ENCODE measurements around the gene OSTF1.

The OSTF1 gene

GRCh38 chr9:75128535-75128934 lies 40.2 kb downstream of the OSTF1 start:
- DNase-seq: no peak

GRCh38 chr9:75130172-75130571 lies 41.9 kb downstream of the OSTF1 start:
- DNase-seq: no peak

DNA sequence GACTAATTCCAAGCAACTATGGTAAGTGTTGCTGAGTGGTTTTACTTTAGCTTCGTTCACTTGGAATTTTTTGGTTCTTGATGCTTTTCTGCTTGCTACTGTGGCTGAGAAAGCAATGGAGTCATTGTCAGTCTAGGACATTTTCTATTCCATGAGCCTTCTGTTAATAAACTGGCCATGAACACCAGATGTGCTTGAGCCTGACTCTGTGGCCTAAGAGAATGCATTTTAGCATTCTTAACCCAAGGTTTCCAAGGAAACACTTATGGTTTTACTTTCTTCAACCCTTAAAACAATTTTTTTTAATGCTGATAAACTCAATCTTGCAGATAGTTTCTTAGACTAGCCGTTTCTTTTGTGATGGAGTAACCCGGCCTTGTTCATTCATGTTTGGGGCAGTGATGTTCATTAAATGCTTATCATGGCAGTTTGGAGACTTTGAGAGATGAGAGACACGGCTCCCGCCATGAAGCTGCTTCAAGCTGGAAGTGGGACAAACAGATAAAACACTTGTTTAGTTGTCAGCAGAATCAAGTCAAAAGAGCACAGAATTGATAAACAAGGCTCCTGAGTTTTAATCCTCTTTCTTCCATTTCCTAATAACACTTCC lies 42.4 kb downstream of the OSTF1 start:
- DNase-seq: no peak

DNA sequence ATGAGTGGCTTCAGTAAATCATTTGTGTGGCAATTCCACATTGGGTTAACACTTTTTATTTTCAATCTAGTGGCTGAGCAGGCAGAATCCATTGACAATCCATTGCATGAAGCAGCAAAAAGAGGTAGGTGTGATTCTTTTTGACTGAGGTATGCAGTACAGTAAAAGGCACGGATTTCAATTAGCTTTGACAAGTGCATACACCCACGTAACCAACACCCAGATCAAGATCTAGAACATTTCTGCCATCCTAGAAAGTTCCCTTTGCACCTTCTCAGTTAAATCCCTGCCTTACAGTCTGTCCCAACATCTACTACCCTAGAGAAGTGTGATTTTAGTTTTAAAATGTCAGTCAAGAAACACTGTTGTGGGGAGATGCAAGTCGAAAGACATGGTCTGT lies 43.4 kb downstream of the OSTF1 start:
- DNase-seq: no peak

DNA sequence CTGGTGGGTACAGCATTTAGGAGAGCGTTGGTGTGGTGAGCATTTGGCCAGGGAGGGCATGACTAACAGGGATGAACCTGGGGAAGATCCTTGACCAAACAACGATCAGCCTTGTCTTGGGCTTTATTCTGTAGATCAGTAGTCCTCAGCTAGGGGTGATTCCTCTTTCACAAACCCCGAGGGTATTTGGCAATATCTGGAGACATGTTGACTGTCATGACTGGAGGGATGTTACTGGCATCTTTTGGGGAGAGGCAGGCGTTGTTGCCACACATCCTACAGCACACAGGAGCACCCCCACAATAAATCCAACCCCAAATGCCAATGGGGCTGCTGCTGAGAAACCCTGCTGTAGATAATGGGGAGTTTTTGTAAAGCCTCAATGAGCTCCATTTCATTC lies 43.9 kb downstream of the OSTF1 start:
- no peak for DNase-seq

DNA sequence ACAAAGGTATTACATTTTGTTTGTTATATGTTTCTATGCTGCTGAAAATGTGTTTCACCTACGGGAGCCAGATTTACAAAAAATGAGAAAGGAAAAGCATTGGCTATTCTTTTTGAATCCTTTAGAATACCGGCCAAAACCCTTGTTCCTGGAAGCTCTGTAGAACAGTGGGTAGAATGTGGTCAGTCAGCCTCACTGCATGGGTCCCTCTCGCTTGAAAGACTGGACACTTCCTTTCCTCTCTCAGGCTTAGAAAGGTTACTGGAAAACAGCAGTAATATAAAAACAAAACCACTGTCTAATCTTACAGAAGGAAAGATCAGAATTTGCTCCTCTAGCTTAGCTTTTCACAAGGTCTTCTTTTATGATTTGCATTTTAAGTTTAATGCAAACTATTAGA lies 45.1 kb downstream of the OSTF1 start:
- DNase-seq: no peak

- DNase-seq: no peak
Measured at GRCh38 chr9:75134495-75134894, 46.2 kb downstream of the OSTF1 start.

DNA sequence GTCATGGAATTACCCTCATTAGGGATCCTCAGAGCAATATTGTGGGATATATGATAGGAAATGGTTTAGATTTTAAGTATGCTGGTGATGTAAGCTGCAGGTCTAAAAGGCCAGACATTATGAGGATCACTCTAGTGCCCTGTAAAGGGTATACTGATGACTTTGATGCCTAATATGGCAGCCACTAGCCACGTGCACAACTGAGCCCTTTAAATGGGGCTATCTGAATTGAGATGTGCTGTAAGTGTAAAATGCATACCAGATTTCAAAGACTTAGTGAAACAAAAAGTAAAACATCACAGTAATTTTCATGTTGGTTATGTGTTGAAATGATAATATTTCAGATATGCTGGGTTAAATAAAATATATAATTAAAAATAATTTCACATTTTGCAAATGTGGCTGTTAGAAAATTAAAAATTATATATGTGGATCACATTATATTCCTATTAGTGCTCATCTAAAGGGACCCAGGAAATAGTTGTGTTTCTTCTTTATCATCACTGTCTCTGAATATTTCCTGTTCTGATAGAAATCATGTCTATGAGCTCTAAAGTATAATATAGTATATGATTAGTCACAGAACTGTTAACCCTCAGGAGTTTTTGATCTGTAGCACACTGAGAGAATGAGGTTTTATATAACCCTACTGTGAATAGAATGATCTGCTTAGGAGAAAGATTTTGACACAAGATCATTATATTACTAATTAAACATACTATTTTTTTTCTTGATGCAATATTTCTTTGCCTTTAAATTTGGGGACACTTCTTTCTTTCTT lies 50.1 kb downstream of the OSTF1 start:
- DNase-seq: no peak

GRCh38 chr9:75139201-75139600 lies 50.9 kb downstream of the OSTF1 start:
- no peak for DNase-seq

GRCh38 chr9:75140261-75140660 lies 51.9 kb downstream of the OSTF1 start:
- DNase-seq: no peak

- no peak for DNase-seq
Measured at GRCh38 chr9:75142202-75142601, 53.9 kb downstream of the OSTF1 start.

DNA sequence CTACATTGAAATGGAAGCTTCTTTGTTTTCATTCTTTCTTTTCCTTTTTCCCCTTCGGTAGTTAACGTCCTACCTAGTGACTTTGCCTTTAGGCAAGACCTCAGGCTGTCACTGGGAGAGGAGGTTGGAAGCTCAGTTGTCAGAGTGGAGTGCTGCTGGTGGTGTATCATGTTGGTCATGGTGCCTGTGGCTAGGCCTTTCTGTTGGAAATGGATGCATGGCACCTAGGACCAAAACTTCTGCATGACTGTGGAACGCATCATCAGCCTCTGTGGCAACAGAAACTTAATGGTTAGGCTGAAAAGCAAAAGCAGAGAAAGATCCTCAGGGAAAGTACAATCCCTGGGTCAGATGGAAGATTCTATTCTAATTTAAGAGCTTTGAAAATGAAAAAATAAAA lies 57.9 kb downstream of the OSTF1 start:
- no peak for DNase-seq

GRCh38 chr9:75147638-75148037 lies 59.3 kb downstream of the OSTF1 start:
- no peak for DNase-seq

DNA sequence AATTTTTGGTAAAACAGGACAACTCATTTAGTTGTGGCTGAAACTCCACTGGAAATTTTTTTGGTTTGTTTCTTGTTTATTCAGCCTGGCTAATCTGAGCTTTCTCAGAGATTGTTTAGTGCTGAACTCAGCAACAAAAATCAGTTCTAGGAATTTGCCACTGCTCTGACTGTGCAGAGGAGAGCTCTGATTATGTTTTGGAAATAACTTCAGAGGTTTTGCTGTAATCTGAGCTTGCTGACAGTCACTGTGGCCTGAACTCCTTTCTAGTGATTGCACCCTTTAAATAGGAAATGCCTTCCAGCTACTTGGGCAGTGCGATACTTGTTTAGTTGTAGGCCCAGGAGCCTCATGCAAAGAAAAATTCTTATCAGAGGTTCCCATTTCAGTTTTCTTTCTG lies 60.2 kb downstream of the OSTF1 start:
- DNase-seq: no peak

DNA sequence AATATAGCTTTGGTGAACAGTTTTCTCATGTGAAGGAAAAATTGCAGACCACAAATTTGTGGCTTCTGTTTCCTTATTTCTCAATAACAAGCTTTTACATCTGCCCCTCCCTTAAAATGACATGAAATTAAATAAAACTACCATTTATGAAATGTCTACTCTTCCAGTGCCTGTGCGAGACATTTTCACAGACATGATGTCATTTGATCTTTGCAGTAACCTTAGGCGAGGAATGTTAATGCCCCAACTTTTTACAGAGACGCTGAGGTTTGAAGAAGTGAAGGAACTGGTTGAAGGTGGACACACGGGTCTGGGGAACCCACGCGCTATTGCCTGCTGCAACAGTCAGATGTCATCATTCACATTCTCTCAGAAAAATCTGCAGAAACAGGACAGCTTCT lies 61.5 kb downstream of the OSTF1 start:
- no peak for DNase-seq

DNA sequence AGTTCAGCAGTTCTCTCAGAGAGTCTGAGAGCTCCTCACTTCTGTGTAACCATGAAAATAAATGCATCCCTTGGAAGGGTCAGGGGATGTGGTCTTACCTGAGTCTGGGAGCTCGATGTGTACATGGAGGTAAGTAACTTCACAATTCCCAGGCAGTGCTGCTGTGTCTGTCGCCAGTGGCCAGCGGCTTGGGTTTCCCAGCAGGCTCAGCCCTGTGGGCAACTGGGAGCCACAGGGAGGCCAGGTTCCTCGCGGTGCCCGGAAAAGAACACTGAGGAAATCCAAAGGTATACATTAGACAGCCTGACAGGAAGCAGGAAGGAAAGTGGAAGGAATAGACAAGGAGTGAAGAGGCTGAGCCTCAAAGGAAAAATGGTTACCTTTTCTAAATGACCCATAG lies 62.2 kb downstream of the OSTF1 start:
- no peak for DNase-seq

- no peak for DNase-seq
Measured at GRCh38 chr9:75152416-75152815, 64.1 kb downstream of the OSTF1 start.

GRCh38 chr9:75156858-75157257 lies 68.5 kb downstream of the OSTF1 start:
- no peak for DNase-seq

- DNase-seq: no peak
Measured at GRCh38 chr9:75161116-75161857, 73.0 kb downstream of the OSTF1 start.

- DNase-seq: no peak
Measured at GRCh38 chr9:75163764-75164163, 75.5 kb downstream of the OSTF1 start.

- DNase-seq: no peak
Measured at GRCh38 chr9:75164573-75164972, 76.3 kb downstream of the OSTF1 start.

- DNase-seq: no peak
Measured at GRCh38 chr9:75167281-75167680, 79.0 kb downstream of the OSTF1 start.

DNA sequence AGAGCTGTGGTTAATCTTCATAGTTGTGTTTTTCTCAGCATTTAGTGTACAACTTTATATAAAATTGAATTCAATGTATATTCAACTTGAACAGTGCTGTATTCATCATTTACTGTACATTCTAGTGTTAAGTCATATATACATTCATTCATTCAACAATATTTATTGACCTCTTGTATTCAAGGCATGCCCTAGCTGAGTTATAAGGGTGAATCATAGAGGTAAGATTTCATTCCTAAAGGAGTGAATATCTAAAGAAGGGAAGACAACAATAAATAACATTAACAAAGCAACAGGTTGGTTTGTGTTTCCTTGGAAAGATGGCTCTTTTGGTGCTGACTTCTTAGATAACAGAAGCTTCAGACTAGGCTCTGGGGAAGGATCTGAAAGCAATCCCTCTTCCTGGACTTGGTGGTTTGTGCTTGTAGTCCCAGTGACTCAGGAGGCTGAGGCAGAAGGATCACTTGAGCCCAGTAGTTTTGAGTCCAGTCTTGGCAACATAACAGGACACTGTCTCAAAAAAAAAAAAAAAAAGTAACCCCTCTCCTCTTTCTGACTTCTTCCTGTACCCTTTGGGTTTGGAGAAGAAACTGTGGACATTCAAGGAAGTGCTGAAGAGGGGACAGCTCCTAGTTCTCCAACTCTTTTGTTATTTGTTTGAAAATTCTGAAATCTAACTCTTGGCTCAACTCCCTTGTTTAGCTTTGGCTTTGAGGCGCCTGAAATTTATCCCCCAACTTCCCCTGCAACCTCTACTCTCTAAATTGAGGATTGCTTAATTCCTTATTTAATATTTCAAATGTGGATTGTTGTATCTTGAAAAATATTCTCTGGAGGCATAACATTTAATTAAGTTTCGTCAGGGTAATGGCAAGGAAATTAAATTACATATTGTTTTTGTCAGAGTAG lies 80.2 kb downstream of the OSTF1 start:
- no peak for DNase-seq

All from left hindlimb (tissue), 1 donor.